OCI-LY1 (cell line): Measurements from ENCODE around the gene SERINC1.
"Not testable (repeated sequence)": the region's sequence is repeated elsewhere in the genome, so short reads cannot be mapped to it uniquely, and the experiment has no call there.

ENCODE experiments used
- H2AFZ ChIP-seq: fragments of 200-600 bp; sonication (generic), shearing (Covaris generic); 2 replicates; pipeline ENCODE4 v1.6.0; 2014; ENCODE audit warnings: antibody characterized with exemption, mild to moderate bottlenecking, low read length
- H3F3A ChIP-seq: fragments of 200-600 bp; sonication (generic), shearing (Covaris generic); 2 replicates; pipeline ENCODE4 v1.6.0; 2014; ENCODE audit warnings: mild to moderate bottlenecking, antibody characterized with exemption, low read length, moderate library complexity; ENCODE audit not compliant: insufficient read depth
- H3K27ac ChIP-seq: fragments of 200-600 bp; sonication (generic); 2 replicates; pipeline ENCODE4 v1.5.1; 2014; ENCODE audit warnings: low read length, mixed run types, mild to moderate bottlenecking, low read depth; ENCODE audit not compliant: poor library complexity, severe bottlenecking
- H3K27me3 ChIP-seq: fragments of 200-600 bp; sonication (generic); 2 replicates; pipeline ENCODE4 v1.6.0; 2014; ENCODE audit warnings: antibody characterized with exemption, mild to moderate bottlenecking, low read length, moderate library complexity; ENCODE audit not compliant: insufficient read depth
- H3K36me3 ChIP-seq: fragments of 200-600 bp; sonication (generic); 2 replicates; pipeline ENCODE4 v1.6.1; 2014; ENCODE audit warnings: mild to moderate bottlenecking, antibody characterized with exemption, low read length, moderate library complexity, mixed read lengths; ENCODE audit not compliant: insufficient read depth
- H3K4me1 ChIP-seq: fragments of 200-600 bp; sonication (generic); 2 replicates; pipeline ENCODE4 v1.5.1; 2014; ENCODE audit warnings: mild to moderate bottlenecking, low read length, moderate library complexity; ENCODE audit not compliant: insufficient read depth, severe bottlenecking
- H3K4me2 ChIP-seq: fragments of 200-600 bp; sonication (generic), shearing (Covaris generic); 2 replicates; pipeline ENCODE4 v1.6.1; 2014; ENCODE audit warnings: low read length
- H3K4me3 ChIP-seq: fragments of 200-600 bp; sonication (generic); 2 replicates; pipeline ENCODE4 v1.5.1; 2014; ENCODE audit warnings: low read length, low read depth, mild to moderate bottlenecking, mixed read lengths; ENCODE audit not compliant: poor library complexity, severe bottlenecking
- H3K79me2 ChIP-seq: fragments of 200-600 bp; shearing (Covaris generic); 2 replicates; pipeline ENCODE4 v1.6.1; 2016; ENCODE audit warnings: mixed run types, low read length, mixed read lengths; ENCODE audit not compliant: insufficient read depth
- H3K9ac ChIP-seq: fragments of 200-600 bp; sonication (generic), shearing (Covaris generic); 2 replicates; pipeline ENCODE4 v1.6.1; 2014; ENCODE audit warnings: mild to moderate bottlenecking, low read length, mixed read lengths
- H3K9me2 ChIP-seq: fragments of 200-600 bp; sonication (generic), shearing (Covaris generic); 2 replicates; pipeline ENCODE4 v1.6.1; 2014; ENCODE audit warnings: low read depth, mild to moderate bottlenecking, low read length, mixed read lengths
- H3K9me3 ChIP-seq: fragments of 200-600 bp; shearing (Covaris generic); 2 replicates; pipeline ENCODE4 v1.6.1; 2014; ENCODE audit warnings: low read length, mixed read lengths
- H4K20me1 ChIP-seq: fragments of 200-600 bp; sonication (generic), shearing (Covaris generic); 2 replicates; pipeline ENCODE4 v1.6.0; 2016; ENCODE audit warnings: mild to moderate bottlenecking, low read length; ENCODE audit not compliant: insufficient read depth
- CTCF ChIP-seq: fragments of 200-600 bp; sonication (generic), shearing (Covaris generic); IDR thresholded peaks from 2 replicates; pipeline ENCODE4 v1.5.1; 2017; ENCODE audit warnings: mild to moderate bottlenecking, antibody characterized with exemption, low read length, moderate library complexity, mixed read lengths
- EZH2 ChIP-seq: fragments of 200-600 bp; sonication (generic), shearing (Covaris generic); IDR thresholded peaks from 2 replicates; pipeline ENCODE4 v1.8.0; 2017; ENCODE audit warnings: borderline replicate concordance, mixed run types, mild to moderate bottlenecking, antibody characterized with exemption, low read length, moderate library complexity, mixed read lengths

Gene SERINC1

GRCh38 chr6:122471107-122472021 is at the start of gene SERINC1:
Gene SERINC1 (minus strand): TSS chr6:122471807. CDS start chr6:122471737, 70 bp downstream.
- Histone ChIP-seq H3K9me2 (no peaks in the 10 kb centered on the region), H3F3A (no peaks in the 10 kb centered on the region), H3K4me3 (peak within 1 kb of the TSS; percentile 91), H3K4me1 (peaks cover 19% of the 10 kb centered on the region), H3K36me3 (peaks cover 5% of the 10 kb centered on the region), H3K9me3 (no peaks in the 10 kb centered on the region), H3K79me2 (peaks cover 52% of the 10 kb centered on the region), H3K4me2 (peak within 1 kb of the TSS; percentile 72), H3K27me3 (no peaks in the 10 kb centered on the region), H2AFZ (peak within 1 kb of the TSS; percentile 0; the same call in 1 of the 2 replicates), H3K9ac (peak within 1 kb of the TSS; percentile 63), H3K27ac (peak within 1 kb of the TSS; percentile 56), H4K20me1 (no peaks in the 10 kb centered on the region)
- TF ChIP-seq CTCF: no peak; the same call in 1 of the 2 replicates
- no peak for TF ChIP-seq EZH2

GRCh38 chr6:122511193-122511924 is 39.8 kb upstream of the SERINC1 start:
- Histone ChIP-seq H3K4me1 (no peaks in the 10 kb centered on the region), H3K9ac (no peak overlapping the region), H3K36me3 (no peaks in the 10 kb centered on the region), H2AFZ (no peak overlapping the region), H4K20me1 (no peaks in the 10 kb centered on the region), H3F3A (no peaks in the 10 kb centered on the region), H3K9me2 (no peaks in the 10 kb centered on the region), H3K79me2 (no peaks in the 10 kb centered on the region), H3K9me3 (no peaks in the 10 kb centered on the region), H3K27me3 (no peaks in the 10 kb centered on the region), H3K27ac (no peak overlapping the region), H3K4me3 (no peak overlapping the region), H3K4me2 (no peak overlapping the region)
- TF ChIP-seq EZH2: no peak
- TF ChIP-seq CTCF: no peak

- not testable (repeated sequence) for H3K36me3 ChIP-seq, H3K4me3 ChIP-seq, H3K9me3 ChIP-seq, H2AFZ ChIP-seq, H3F3A ChIP-seq, H3K4me2 ChIP-seq, H3K27me3 ChIP-seq, H3K79me2 ChIP-seq, H3K9me2 ChIP-seq, H3K27ac ChIP-seq, H3K9ac ChIP-seq, H4K20me1 ChIP-seq, H3K4me1 ChIP-seq
Measured at GRCh38 chr6:122505170-122505569, 33.6 kb upstream of the SERINC1 start.
